Psoas muscle (tissue), 8 donors: ENCODE measurements around the gene SEBOX. TPM values are rescaled to one million over a fixed set of nuclear protein-coding genes. Genes with fewer than 3 reads are reported as not detected.

ENCODE experiments used
- ATAC-seq, 4 donors: fragments of 200-7000 bp; cut with Tn5 transposase; one replicate each; pipeline ENCODE4 v1.9.1; 2020; ENCODE audit warnings: moderate library complexity in 3 of 4, mild to moderate bottlenecking in 2 of 4
- DNase-seq, 2 donors: peaks; one replicate each; pipeline ENCODE4 v3.0.0-alpha.2; 2020
- H3K27ac ChIP-seq: fragments of 200-600 bp; one replicate; pipeline ENCODE4 v1.8.0; 2022
- H3K27me3 ChIP-seq, 3 donors: fragments of 200-600 bp in 1 of 3; one replicate each; pipeline versions ENCODE4 v1.6.1 to v1.8.0; 2013 to 2022; ENCODE audit warnings: low read length in 2 of 3, mild to moderate bottlenecking in 2 of 3, moderate library complexity in 1 of 3; ENCODE audit not compliant: insufficient read depth in 3 of 3
- H3K36me3 ChIP-seq, 2 donors: fragments of 200-600 bp in 1 of 2; one replicate each; pipeline versions ENCODE4 v1.6.1 to v1.8.0; 2013 to 2022; ENCODE audit warnings: low read depth in 1 of 2, mild to moderate bottlenecking in 1 of 2, moderate library complexity in 1 of 2; ENCODE audit not compliant: insufficient read depth in 1 of 2
- H3K4me1 ChIP-seq: fragments of 200-600 bp; one replicate; pipeline ENCODE4 v1.8.0; 2022
- H3K4me3 ChIP-seq: fragments of 200-600 bp; one replicate; pipeline ENCODE4 v1.8.0; 2022; ENCODE audit warnings: mild to moderate bottlenecking
- H3K9me3 ChIP-seq: fragments of 200-600 bp; one replicate; pipeline ENCODE4 v1.8.0; 2022
- WGBS, 3 donors: extraction: QIAGEN DNeasy Blood & Tissue Kit; methylation state at CpG; one replicate each; pipeline versions ENCODE4 v1.1.6 to v1.1.7; 2013; 5-methylcytosine and 5-hydroxymethylcytosine counted together
- intact Hi-C, 2 donors: fragments of 100-400 bp; cut with DNase I; formaldehyde crosslinking; loops; one replicate each; pipeline versions ENCODE4 v1.11.0 to v1.14.2; 2022
- polyA plus RNA-seq, 3 donors: library from polyadenylated mRNA; stranded (reverse); fragments of 200-250 nt; gene quantifications; one replicate each; pipeline ENCODE4 v1.2.3, GENCODE V29; 2013
- total RNA-seq, 4 donors: library from RNA; stranded (reverse); fragmentation: NEBNext Ultra II Directional in 2 of 4; extraction: Animal tissue kit (Norgen Biotek cat#: 25700) in 2 of 4; gene quantifications; one replicate each; pipeline versions ENCODE4 v1.2.1 to v1.2.4, GENCODE V29; 2021 to 2023
- TF ChIP-seq, protein P1 (sequence below): fragments of 200-600 bp; IDR thresholded peaks from one replicate; pipeline ENCODE4 v1.8.0; 2022; ENCODE audit warnings: antibody characterized with exemption
- donor health status: healthy with polysubstance abuse.
- donor health status: DM: no; HTN: no; CAD: no; lungs with moderate emphysema.
- donor health status: Bipolar disorder and iron deficiency.
- donor health status: healthy.
- donor health status: DM: yes; HTN: yes; CAD: no.
- donor health status: DM: no; HTN: no; CAD: no.
- donor health status: DM: no; HTN: no; CAD: no.
- donor health status: DM: yes; HTN: yes; CAD: no.

Gene SEBOX
- total and polyA plus RNA-seq, 7 donors = not detected

DNA sequence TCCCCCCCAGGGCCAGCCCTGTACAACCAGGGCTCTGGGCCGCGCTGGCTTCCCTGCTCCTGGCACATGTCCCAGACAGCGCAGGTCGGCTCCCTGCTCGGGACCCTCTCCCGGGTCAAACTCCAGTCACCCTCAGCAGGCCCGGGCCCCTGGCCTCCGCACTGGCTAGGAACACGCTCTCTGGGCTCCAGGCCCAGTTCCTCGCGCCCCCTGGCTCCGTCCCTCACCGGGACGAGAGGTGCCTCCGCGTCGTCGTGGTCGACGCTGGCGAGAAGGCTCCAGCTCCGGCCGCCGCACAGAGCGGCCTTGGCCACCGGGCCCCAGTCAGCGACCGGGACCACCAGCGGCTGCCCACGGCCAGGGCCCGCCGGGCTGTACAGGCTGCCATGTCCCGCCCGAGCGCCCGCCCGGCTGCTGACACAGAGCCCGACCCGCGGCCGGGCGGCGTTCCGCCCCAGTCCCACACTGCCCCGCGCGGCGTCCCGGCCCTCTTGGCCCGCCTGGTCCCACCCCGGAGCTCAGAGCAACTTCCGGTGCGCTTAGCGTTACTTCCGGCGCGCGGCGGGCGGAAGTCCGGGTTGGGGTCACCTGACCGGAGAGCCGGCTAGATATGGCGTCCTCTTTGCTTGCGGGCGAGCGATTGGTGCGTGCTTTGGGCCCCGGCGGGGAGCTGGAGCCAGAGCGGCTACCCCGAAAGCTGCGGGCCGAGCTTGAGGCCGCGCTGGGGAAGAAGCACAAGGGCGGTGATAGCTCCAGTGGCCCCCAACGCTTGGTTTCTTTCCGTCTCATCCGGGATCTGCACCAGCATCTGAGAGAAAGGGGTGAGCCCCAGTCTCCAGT, 7.7 kb downstream of the SEBOX start, which contains the start of gene POLDIP2:
Gene POLDIP2, minus strand, starts transcription at position 467 of the 840 bp plus-strand sequence. Its CDS starts 79 bp downstream, at position 388.
- DNase-seq (peak; percentile 96 to 98), ATAC-seq (peak; percentile 99)
- Histone ChIP-seq H3K4me1 (peaks cover 26% of the 10 kb centered on the region), H3K27me3 (no peaks in the 10 kb centered on the region), H3K9me3 (no peaks in the 10 kb centered on the region), H3K4me3 (peak within 1 kb of the TSS; percentile 100), H3K36me3 (peaks cover 19 to 71% of the 10 kb centered on the region in 2 donors), H3K27ac (peak within 1 kb of the TSS; percentile 97)
- intact Hi-C loops = loop anchor here in 1 of 2 donors (2.0 kb wide), 1 partner anchor 20 kb away; no protein-coding TSS in a partner anchor
- WGBS, 3 donors = 0 to 1% (median 0%) methylated on average over 65 to 80 of the region's 80 CpGs
- TF ChIP-seq, protein P1, sequence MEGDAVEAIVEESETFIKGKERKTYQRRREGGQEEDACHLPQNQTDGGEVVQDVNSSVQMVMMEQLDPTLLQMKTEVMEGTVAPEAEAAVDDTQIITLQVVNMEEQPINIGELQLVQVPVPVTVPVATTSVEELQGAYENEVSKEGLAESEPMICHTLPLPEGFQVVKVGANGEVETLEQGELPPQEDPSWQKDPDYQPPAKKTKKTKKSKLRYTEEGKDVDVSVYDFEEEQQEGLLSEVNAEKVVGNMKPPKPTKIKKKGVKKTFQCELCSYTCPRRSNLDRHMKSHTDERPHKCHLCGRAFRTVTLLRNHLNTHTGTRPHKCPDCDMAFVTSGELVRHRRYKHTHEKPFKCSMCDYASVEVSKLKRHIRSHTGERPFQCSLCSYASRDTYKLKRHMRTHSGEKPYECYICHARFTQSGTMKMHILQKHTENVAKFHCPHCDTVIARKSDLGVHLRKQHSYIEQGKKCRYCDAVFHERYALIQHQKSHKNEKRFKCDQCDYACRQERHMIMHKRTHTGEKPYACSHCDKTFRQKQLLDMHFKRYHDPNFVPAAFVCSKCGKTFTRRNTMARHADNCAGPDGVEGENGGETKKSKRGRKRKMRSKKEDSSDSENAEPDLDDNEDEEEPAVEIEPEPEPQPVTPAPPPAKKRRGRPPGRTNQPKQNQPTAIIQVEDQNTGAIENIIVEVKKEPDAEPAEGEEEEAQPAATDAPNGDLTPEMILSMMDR = no peak

DNA sequence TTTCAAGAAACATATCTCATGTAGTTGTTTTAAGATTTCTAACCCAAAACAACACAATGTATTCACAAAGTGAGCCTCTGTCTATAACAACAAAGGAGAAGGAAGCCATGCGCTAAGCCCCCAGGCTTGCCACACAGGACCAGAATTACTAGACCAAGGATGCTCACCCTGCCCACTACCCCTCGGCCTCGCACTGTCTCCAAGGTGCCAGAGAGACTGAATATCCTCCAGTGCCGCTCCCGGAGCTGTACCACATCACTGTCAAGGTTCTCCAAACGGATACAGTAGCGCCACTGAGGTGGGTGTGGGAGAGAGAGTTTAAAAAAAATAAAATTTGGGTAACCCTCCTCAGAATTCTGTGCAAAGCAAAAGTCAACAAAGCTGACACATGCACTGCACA, 14.7 kb downstream of the SEBOX start:
- TF ChIP-seq, protein P1 = no peak
- Histone ChIP-seq H3K27ac (no peak overlapping the region), H3K27me3 (no peaks in the 10 kb centered on the region), H3K36me3 (peaks cover 28 to 100% of the 10 kb centered on the region in 2 donors), H3K4me3 (no peak overlapping the region), H3K9me3 (no peaks in the 10 kb centered on the region), H3K4me1 (no peaks in the 10 kb centered on the region)
- intact Hi-C loops = no loop called here
- DNase-seq (no peak), ATAC-seq (no peak)
- WGBS, 3 donors = 93 to 94% (median 94%) methylated on average over 7 of the region's 7 CpGs

DNA sequence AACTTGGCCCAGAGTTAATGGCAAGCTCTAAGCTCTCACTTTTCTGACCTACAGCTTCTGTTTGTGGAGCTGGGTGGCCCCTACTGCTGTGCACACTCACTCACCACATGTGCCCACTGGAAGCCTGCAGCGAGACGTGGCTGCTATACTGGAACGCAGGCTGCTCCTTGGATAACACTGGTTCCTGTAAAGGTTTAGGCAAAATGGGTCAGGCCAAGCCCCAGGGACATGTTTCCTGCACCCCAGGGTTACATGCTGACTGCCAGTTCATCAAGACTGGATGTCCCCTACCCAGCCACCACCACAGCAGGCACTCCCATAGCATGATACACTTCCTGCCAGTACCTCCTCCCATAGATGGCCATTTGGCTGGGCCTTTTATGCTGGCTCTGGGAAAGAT, 16.0 kb downstream of the SEBOX start:
- Histone ChIP-seq H3K9me3 (no peaks in the 10 kb centered on the region), H3K36me3 (peaks cover 22 to 100% of the 10 kb centered on the region in 2 donors), H3K27me3 (no peaks in the 10 kb centered on the region), H3K4me3 (no peak overlapping the region), H3K4me1 (no peaks in the 10 kb centered on the region), H3K27ac (no peak overlapping the region)
- ATAC-seq = no peak
- TF ChIP-seq, protein P1 = no peak
- no peak for DNase-seq
- intact Hi-C loops = loop anchor here in 1 of 2 donors (10.0 kb wide), 1 partner anchor 894 kb away; the partner anchor contains the start of gene KSR1
- WGBS, 3 donors = 73 to 81% (median 79%) methylated on average over 3 of the region's 3 CpGs

DNA sequence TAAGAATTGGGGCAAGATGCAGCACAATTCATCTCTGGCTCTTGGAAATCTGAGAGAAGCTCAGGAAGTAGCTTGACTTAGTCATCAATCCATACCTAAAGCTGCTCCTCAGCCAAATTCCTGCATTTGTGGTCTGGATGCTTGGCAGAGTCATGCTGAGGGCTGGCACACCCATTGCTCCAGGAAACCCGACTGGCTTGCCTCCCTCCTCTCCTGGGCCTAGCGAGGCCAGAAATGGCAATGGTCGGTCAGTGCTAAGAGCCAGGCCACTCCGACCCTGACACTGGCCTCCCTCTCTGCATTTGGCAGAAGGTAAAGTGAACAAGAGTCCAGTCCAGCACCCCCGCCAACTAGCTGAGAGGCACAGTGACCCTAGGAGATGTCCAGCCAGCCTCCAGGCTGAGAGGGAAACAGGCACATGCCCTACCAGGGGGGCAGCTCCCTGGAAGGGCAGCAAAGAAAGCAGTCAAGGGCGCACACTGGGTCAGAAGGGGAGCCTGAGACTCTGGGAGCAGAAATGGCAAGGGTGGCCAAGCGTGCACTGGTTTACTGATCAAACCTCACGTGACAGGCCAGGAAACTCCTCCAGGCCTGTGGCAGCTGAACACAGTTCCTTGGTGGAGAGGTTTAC, 17.6 kb downstream of the SEBOX start:
- intact Hi-C loops = loop anchor here in 1 of 2 donors (10.0 kb wide), 1 partner anchor 893 kb away; the partner anchor contains the start of gene KSR1
- Histone ChIP-seq H3K4me1 (no peaks in the 10 kb centered on the region), H3K4me3 (no peak overlapping the region), H3K36me3 (peaks cover 18 to 100% of the 10 kb centered on the region in 2 donors), H3K27me3 (no peaks in the 10 kb centered on the region), H3K9me3 (no peaks in the 10 kb centered on the region), H3K27ac (no peak overlapping the region)
- TF ChIP-seq, protein P1 = no peak
- no peak for DNase-seq
- no peak for ATAC-seq
- WGBS, 3 donors = 75 to 81% (median 80%) methylated on average over 8 of the region's 8 CpGs
